ENCODE measurements around the gene SLC45A2.

GRCh38 chr5:33957577-33958150, 26.8 kb downstream of the SLC45A2 start:
- TF ChIP-seq CTCF (IDR thresholded peaks at IDR 0.05) (no peak), POLR2AphosphoS5 (IDR thresholded peaks at IDR 0.05; ENCODE audit: insufficient read depth in 1 of 2, low read depth in 1 of 2) (no peak)
